ENCODE measurements around the gene PITX3. TPM values are rescaled to one million over a fixed set of nuclear protein-coding genes. Genes with fewer than 3 reads are reported as not detected.

The PITX3 gene
- total and polyA plus RNA-seq, 10 of the 15 experiments (the other 5 are each of a cell fraction or from before 2014, with no cell fraction given), result not detected

GRCh38 chr10:102243309-102243708 lies 2.0 kb upstream of the PITX3 start (continued):
- no peak for TF ChIP-seq PAX5 (IDR thresholded peaks at IDR 0.05; ENCODE audit: borderline replicate concordance, low read depth, low read length)

GRCh38 chr10:102242118-102242485 lies 790 bp upstream of the PITX3 start:
- no peak for DNase-seq (ENCODE audit: low read depth, low spot score)
- SMC1A ChIA-PET (ENCODE audit: uncharacterized antibody, unreplicated experiment), result no interaction called here
- peak overlapping the region; percentile 85 for H2AFZ ChIP-seq (ENCODE audit: control insufficient read depth, low read depth, low read length)
- no peak for TF ChIP-seq ZNF687 (IDR thresholded peaks at IDR 0.05)
- TF ChIP-seq TCF3 (IDR thresholded peaks at IDR 0.05; ENCODE audit: borderline replicate concordance, insufficient read depth, low read depth, low read length), result no peak
- TF ChIP-seq NR2F1 (conservative IDR thresholded peaks at IDR 0.05), result no peak
- TF ChIP-seq NFYB (IDR thresholded peaks at IDR 0.05; ENCODE audit: insufficient read depth, low read depth, low read length), result no peak
- no peak for TF ChIP-seq FOXK2 (IDR thresholded peaks at IDR 0.05)
- TF ChIP-seq ZNF622 (IDR thresholded peaks at IDR 0.05), result no peak
- TF ChIP-seq RB1 (IDR thresholded peaks at IDR 0.05; ENCODE audit: borderline replicate concordance), result no peak
- TF ChIP-seq E2F4 (IDR thresholded peaks at IDR 0.05; ENCODE audit: low read depth, low read length), result no peak
- TF ChIP-seq NKRF (conservative IDR thresholded peaks at IDR 0.05), result no peak
- TF ChIP-seq PAX8 (IDR thresholded peaks at IDR 0.05), result no peak
- TF ChIP-seq SMAD1 (IDR thresholded peaks at IDR 0.05; ENCODE audit: low read depth, partially characterized antibody), result no peak
- TF ChIP-seq SUZ12 (IDR thresholded peaks at IDR 0.05; ENCODE audit: unreplicated experiment), result no peak
- TF ChIP-seq NFIC (IDR thresholded peaks at IDR 0.05; ENCODE audit: low read depth, low read length), result no peak
- no peak for TF ChIP-seq MYC (IDR thresholded peaks at IDR 0.05; ENCODE audit: insufficient read depth, insufficient read length, insufficient replicate concordance, low read length, severe bottlenecking)
- no peak for TF ChIP-seq POLR2A (IDR thresholded peaks at IDR 0.05; ENCODE audit: low read depth, low read length)
- no peak for TF ChIP-seq SP1 (IDR thresholded peaks at IDR 0.05; ENCODE audit: low read depth, low read length)

More at GRCh38 chr10:102242118-102242485, 790 bp upstream of the PITX3 start:
- WGBS (ENCODE audit: insufficient coverage, insufficient replicate concordance, low lambda C conversion rate, missing lambda C conversion rate), result 81% methylated on average over 7 of the region's 7 CpGs
- in situ Hi-C loops (cut with MboI), result no loop called here
- Histone ChIP-seq H3K4me2 (ENCODE audit: control insufficient read depth, insufficient read depth) (peak overlapping the region; percentile 85), H3K9ac (ENCODE audit: control insufficient read depth, insufficient read depth, low read length) (no peak overlapping the region), H3K27me3 (replicated peaks in 1 of 2; ENCODE audit: control insufficient read depth in 2 of 2, insufficient read depth in 2 of 2, low read length in 1 of 2) (peaks cover 8 to 15% of the 10 kb centered on the region in 2 experiments), H3K9me3 (replicated peaks; ENCODE audit: control insufficient read depth, insufficient read depth, low read length) (no peaks in the 10 kb centered on the region), H4K20me1 (ENCODE audit: control insufficient read depth, insufficient read depth) (no peaks in the 10 kb centered on the region), H3K79me2 (ENCODE audit: control insufficient read depth, insufficient read depth, low read length) (peaks cover 18% of the 10 kb centered on the region), H3K4me1 (ENCODE audit: control insufficient read depth, insufficient read depth, low read length) (peaks cover 4% of the 10 kb centered on the region; the same call in 1 of the 2 replicates), H3K36me3 (ENCODE audit: control insufficient read depth in 2 of 2, insufficient read depth in 2 of 2, low read length in 1 of 2) (no peaks in the 10 kb centered on the region), H3K4me3 (peak overlapping the region; percentile 65; the same call in 1 of the 2 replicates), H3K27ac (ENCODE audit: control insufficient read depth, insufficient read depth) (no peak overlapping the region)
- FAIRE-seq (no peak), ATAC-seq (no peak)
- BruUV-seq (replicated peaks), result no TSS peak
- ChIA-PET CTCF (no interaction called here), RAD21 (ENCODE audit: unreplicated experiment) (interaction anchor here (0.7 kb wide), 1 partner anchor 72 kb away, joined by 3 read pairs; no protein-coding TSS in a partner anchor), POLR2A (no interaction called here)
- intact Hi-C loops (cut with micrococcal nuclease; ENCODE audit: unreplicated experiment), result no loop called here

Data from GM12878 (cell line).